HG03378 (cell line): ENCODE measurements around the gene STMND1.

Experiments used
- ATAC-seq: cut with Tn5 transposase; IDR thresholded peaks from one replicate; pipeline ENCODE4 v1.9.1; 2021; ENCODE audit warnings: mild to moderate bottlenecking, moderate library complexity; ENCODE audit not compliant: unreplicated experiment

Gene STMND1

GRCh38 chr6:17097982-17098381 is 3.9 kb upstream of the STMND1 start:
- no peak for ATAC-seq

- no peak for ATAC-seq
Measured at GRCh38 chr6:17098538-17098937, 3.3 kb upstream of the STMND1 start.

- no peak for ATAC-seq
Measured at GRCh38 chr6:17099401-17100059, 2.3 kb upstream of the STMND1 start.

DNA sequence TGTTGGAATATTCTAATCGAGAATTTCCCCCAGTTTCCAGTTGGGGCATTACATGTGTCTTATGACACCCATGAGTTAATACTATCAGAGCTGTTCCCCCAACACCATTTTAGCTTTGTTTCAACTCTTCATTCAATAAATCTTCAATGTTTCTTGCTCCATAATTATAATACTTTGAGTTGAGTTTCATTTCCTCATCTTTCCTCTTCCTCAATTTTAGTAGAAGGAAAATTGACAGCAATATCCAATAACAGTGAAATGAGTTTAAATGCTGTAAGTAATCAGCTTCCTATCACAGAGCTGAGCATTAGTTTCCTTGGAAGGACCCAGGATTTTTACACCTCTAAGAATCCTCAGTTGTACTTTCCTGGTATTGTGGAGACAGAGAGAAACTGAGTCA is 1.0 kb upstream of the STMND1 start:
- ATAC-seq = no peak

DNA sequence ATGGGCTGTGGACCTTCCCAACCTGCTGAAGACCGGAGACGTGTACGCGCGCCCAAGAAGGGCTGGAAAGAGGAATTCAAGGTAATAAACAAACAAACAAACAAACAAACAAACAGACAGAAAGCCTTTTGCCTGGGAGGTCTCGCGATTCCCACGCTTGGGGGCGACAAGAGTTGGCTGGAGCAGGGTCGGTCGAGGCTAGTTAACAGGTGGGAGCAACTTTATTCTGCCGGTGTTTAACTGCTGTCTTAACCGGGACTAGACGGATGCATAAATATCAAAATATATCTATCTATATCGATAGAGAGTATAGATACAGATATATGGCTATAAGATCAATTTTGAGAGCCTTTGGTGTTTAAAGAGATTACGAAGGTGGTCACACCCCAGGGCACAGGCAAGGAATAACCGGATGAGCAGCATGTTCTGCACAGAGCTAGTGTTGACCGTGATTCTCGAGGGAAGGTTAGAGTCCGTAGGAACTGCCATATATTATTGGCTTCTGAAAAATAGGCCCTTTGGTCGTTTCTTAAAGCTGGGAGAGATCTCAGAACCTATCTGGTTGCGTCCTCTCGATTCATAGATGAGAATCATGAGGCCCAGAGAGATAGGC is 514 bp downstream of the STMND1 start:
- no peak for ATAC-seq

DNA sequence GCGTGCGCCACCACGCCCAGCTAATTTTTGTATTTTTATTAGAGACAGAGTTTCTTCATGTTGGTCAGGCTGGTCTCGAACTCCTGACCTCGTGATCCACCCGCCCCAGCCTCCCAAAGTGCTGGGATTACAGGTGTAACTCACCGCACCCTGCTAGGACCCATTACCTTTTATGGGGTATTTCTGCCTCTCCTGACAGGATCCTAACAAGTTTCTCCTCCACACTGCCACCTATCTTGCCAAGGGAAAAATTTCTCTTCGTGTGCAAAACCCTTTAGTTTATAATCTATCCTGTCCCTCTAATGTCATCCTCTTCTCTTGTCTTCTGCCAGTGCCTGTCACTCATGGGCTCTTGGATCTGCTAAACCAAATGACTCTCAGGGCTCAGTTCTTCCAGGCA is 1.9 kb downstream of the STMND1 start:
- ATAC-seq = no peak

DNA sequence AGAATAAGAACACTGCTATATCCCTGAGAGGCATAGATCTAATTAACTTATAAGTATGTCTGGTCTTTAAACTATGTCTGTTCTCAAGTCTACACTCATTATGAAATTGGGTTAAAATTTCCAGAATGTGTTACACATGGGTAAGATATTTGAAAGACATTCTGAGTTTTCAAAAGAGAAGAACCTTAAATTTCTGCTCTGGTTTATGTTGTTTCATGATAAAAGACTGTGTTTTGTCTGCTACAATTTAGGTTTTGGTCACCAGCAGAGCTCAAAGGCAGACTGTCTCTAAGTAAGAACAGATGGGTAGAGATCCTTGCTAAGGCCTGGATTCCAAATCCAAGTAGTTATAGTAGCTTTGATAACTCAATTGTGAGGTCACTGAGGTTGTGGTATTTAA is 6.0 kb downstream of the STMND1 start:
- no peak for ATAC-seq

DNA sequence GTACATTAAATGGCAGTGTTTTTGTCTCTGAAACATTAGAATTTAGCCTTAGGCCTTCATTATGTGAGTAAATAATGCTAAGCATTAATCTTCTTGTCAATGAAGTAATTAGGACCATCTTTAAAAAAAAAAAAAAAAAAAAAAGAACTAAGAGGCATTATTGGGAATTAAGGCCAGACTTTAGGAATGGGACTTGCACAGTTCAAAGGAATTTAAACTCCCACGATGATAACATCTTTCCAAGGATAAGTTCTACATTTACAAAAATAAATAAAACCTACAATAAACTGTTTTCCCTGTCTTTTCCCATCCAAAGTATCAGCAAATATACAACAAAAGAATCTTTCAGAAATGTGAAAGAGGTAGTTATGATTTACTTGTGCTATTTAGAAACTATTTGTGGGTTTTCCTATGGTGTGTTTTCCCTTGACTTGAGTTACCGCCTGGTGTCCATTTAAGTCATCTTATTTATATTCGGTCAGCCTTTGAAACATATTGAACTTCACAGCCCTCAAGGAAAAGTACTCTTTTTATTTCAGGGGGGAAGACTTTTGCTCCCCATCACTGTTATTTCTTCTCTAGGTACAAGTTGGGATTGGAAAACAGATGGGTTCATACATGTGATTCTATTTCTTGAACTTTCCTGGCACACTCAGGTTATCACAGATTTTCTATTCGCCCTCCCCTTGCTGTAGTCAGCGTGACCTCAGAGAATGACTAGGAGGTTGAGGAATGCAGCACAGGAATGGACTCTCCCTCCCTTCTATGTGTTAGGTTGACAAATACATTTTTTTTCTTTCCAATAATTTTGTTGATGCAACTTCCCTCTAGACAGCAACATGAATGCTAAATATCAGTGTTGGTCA is 13.6 kb downstream of the STMND1 start:
- no peak for ATAC-seq

- no peak for ATAC-seq
Measured at GRCh38 chr6:17116117-17116440, 14.2 kb downstream of the STMND1 start.

- ATAC-seq = no peak
Measured at GRCh38 chr6:17120019-17120418, 18.2 kb downstream of the STMND1 start.

- ATAC-seq = no peak
Measured at GRCh38 chr6:17125407-17125806, 23.6 kb downstream of the STMND1 start.

DNA sequence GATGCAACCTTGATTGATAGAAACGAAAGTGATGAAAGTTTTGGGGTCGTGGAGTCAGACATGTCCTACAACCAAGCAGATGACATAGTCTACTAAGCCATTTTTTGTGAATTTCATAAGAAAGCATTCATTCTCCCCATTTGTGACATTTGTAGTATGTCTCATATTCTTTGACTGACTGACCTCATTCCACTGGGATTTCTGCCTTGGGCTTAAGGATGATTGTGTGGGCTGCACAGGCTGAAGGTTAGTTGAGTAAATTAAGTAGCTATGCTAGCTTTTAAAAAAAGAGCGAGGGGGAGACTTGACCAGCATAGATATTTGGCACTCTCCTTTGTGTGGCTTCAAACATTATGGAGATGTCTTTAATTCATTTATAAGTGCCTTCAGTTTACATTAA is 28.9 kb downstream of the STMND1 start:
- no peak for ATAC-seq

DNA sequence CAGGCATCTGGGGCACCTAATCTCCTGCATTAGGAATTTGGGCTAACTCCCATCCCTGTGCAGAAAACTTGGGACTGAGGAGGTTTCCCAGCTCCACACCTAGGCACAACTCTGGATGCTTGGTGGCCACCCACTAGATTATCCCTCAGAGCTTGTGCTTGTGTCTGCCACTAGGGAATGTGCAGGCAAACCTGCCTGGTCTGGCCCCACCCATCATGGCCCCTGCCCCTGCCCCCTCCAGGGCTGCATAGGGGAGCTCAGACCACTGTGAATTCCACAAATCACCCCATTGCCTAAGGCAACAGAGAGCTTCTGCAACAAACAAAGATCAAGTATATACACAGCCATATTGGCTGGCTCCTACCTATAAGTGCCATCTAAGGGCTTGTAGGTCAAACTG is 31.1 kb downstream of the STMND1 start:
- ATAC-seq = no peak

DNA sequence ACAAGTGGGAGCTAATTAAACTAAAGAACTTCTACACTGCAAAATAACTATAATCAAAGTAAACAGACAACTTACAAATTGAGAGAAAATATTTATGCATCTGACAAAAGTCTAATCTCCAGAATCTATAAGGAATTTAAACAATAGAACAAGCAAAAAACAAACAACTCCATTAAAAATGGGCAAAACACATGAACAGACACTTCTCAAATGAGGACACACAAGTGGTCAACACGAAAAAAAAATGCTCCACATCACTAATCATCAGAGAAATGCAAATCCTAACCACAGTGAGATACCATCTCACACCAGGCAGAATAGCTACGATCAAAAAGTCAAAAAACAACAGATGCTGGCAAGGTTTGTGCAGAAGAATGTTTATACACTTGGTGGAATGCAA is 36.2 kb downstream of the STMND1 start:
- ATAC-seq = no peak

DNA sequence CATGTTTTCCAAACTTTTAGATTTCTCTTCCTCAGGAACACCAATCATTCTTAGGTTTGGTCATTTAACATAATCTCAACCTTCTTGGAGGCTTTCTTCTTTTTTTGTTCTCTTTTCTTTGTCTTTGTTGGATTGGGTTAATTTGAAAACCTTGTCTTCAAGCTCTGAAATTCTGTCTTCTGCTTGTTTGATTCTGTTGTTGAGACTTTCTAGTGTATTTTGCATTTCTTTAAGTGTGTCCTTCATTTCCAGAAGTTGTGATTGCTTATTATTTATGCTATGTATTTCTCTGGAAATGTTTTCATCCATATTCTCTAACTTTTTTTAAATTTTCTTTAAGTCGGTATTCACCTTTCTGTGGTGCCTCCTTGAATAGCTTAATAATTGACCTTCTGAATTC is 42.2 kb downstream of the STMND1 start:
- no peak for ATAC-seq

DNA sequence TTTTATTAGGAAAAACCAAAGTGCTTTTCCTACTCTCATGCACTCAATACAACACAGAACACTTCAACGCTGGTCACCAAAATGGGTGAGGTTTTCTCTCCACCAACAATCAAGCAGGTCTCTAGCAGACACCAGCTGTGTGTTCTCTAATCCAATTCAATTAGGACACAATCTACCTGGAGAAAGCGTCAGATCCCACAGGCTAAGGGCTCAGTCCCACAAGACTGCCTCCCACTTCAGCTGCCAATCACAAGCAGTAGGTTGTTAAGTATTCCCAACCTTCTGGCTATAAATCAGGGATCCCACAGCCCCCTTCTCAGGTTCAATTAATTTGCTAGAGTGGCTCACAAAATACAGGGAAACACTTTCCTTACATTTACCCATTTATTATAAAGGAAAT is 47.7 kb downstream of the STMND1 start:
- no peak for ATAC-seq

DNA sequence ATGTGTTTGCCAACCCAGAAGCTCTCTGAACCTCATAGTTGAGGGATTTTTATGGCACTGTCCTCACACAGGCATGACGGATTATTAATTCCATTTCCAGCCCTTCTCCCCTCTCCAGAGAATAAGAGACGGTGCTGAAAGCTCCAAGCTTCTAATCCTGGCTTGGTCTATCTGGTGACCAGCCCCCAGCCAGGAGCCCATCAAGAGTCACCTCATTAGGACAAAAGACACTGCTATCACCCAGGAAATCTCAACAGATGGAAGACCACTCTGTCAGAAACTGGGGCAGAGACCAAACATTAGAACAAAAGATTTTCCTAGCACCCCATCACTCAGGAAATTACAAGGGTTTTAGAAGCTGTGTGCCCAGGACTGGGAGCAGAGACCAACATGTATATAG is 48.2 kb downstream of the STMND1 start:
- ATAC-seq = no peak

GRCh38 chr6:17151888-17152287 is 50.0 kb downstream of the STMND1 start:
- ATAC-seq = no peak

- ATAC-seq = no peak
Measured at GRCh38 chr6:17152703-17153102, 50.9 kb downstream of the STMND1 start.

GRCh38 chr6:17156112-17156921 is 54.5 kb downstream of the STMND1 start:
- ATAC-seq = no peak

GRCh38 chr6:17156966-17157365 is 55.1 kb downstream of the STMND1 start:
- ATAC-seq = no peak
